GM19328 (cell line): Measurements from ENCODE around the gene DDX60.
"Not testable (repeated sequence)": the region's sequence is repeated elsewhere in the genome, so short reads cannot be mapped to it uniquely, and the experiment has no call there.

Source experiments
- ATAC-seq: cut with Tn5 transposase; IDR thresholded peaks from one replicate; pipeline ENCODE4 v1.9.1; 2021; ENCODE audit warnings: mild to moderate bottlenecking, moderate library complexity; ENCODE audit not compliant: unreplicated experiment

DDX60 gene

DNA sequence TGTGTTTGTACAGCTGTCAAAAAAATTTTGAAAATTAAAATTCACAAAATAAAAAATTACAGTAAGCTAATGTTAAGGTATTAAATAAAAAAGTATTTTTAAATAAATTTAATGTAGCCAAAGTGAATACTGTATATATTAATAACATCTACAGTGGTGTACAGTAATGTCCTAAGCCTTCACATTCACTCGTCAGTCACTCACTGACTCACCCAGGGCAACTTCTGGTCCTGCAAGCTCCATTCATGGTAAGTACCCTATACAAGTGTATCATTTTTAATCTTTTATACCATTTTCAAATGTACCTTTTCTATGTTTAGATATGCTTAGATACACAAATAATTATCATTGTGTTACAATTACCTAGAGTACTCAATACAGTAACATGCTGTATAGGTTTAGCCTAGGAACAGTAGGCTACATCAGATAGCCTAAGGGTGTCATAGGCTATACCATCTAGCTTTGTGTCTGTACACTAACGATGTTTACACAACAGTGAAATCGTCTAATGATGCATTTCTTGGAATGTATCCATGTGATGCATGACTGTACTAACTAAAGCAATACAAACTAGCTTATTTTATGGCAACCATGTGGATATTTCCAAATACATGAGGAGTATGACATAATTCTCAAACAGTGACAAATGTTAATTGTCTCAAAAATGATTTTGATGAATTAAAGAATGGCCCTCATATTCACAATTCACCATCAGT lies 13.7 kb downstream of the DDX60 start:
- no peak for ATAC-seq

- ATAC-seq, result not testable (repeated sequence)
Measured at GRCh38 chr4:168303430-168303829, 15.1 kb downstream of the DDX60 start.

DNA sequence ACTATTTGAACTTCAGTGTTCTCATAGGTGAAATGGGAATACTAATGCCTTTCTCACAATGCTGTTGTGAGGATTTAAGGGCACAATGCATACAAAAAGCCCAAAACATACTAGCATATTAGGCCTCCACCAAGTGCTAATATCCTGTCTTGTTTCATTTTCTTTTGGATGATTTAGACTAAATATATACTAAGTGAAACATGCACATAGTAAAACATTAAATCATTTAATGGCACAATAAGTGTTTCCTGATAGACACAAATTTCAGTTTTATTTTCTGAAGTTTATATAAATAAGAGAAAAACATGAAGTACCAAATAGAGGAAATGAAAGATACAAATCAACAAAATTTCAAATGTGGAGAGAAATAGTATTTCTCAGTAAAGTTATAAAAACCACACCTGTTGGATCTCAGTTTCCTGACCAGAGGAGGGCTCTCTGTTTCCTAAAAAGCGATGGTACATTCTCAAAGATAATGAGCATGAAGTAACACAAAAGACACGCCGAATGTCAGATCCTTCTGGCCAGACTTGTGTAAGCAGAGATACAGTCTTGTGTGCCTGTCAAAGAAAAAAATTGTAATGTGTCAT lies 25.1 kb downstream of the DDX60 start:
- ATAC-seq, result no peak

DNA sequence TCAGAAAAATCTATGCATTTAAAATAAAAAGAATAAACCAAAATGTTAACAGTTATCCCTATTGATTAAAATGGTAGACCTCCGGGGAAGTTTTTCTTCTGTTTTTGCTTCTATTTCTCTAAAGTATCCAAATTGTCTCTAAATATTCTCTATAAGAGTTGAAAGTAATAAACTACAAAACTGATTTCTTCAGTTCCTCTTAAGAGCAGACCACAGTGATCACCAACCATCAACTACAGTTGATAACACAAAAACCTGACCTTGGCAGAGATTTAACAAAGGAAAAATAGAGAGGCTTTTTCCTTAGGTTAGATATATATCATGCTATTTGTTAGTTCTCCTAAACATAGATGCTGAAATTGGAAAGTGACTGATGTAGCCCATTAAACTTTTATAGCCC lies 27.3 kb downstream of the DDX60 start:
- no peak for ATAC-seq

GRCh38 chr4:168285850-168286249 lies 32.7 kb downstream of the DDX60 start:
- not testable (repeated sequence) for ATAC-seq

DNA sequence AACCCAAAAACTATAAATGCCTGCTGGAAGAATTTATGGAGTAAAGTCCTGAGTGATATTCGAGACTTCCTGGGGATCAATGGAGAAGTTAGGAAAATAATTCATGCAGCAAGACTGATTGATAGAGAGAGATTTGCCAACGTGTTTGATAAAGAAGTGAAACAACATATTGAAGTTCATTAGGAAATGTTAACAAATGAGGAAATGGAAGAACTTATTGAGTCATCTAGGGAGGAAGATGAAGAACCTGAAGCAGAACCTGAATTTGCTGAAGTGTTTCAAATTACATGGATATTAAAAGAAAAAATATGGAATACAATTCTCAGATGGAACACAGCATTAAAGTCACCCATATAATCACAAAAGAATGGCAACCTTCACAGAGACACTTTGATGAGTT lies 39.0 kb downstream of the DDX60 start:
- ATAC-seq, result no peak

- ATAC-seq, result no peak
Measured at GRCh38 chr4:168275836-168276235, 42.7 kb downstream of the DDX60 start.

- no peak for ATAC-seq
Measured at GRCh38 chr4:168274871-168275270, 43.7 kb downstream of the DDX60 start.

DNA sequence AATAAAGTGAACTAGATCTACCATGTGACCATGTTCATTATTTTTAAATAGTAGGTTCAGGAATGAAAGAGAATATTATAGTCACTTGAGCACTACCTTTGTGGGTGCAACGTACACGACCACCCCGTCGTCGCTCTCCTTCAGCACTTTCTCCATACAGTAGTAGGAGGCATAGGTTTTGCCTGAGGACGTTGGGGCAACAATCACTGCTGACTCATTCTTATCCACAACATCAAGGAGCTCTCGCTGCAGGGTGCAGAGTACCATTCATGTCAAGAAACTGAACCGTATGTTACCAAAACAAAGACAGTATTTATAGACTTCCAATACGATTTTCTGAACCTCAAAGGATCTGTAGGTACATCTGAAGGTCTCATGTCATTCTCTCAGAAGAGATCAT lies 44.7 kb downstream of the DDX60 start:
- no peak for ATAC-seq

GRCh38 chr4:168272488-168272887 lies 46.1 kb downstream of the DDX60 start:
- ATAC-seq, result no peak

- ATAC-seq, result no peak
Measured at GRCh38 chr4:168269896-168270295, 48.7 kb downstream of the DDX60 start.

- no peak for ATAC-seq
Measured at GRCh38 chr4:168265327-168265726, 53.2 kb downstream of the DDX60 start.

DNA sequence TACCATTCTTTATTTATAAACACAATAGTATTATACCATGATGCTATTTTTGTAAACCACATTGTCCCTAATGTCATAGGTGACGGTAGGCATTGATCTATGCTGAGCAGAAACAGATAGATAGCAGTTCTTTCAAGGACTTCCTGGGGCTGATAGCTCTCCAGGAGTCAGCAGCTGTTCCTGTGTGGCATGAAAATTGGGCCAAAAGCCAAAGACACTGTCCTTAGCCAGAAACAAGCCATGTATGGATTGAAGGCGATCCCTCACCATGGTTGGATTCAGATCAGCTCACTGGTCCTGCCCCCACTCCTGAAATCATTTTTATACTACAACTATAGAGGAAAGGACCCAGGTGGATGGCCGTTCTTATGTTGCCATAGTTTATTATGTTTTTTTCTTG lies 53.6 kb downstream of the DDX60 start:
- ATAC-seq, result no peak

- no peak for ATAC-seq
Measured at GRCh38 chr4:168263039-168263438, 55.5 kb downstream of the DDX60 start.

DNA sequence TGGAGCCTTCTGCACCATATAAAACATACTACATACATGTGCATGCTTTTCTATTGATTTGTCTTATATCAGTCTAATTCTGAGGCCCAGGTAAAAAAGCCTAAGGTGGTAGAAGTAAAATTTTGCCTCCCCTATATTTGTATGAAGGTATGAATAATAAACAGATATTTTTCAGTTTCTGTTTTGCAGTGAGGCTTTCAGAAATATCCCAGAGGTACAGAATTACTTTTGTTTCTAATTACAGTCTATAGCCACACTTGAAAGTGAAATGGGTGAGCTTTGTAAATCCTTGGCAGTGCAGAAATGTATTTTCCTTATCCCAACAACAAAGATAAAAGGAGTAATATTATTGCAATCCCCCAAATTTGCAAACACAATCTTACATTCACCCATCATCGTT lies 59.5 kb downstream of the DDX60 start:
- ATAC-seq, result no peak

- ATAC-seq, result no peak
Measured at GRCh38 chr4:168257768-168258167, 60.8 kb downstream of the DDX60 start.

- ATAC-seq, result no peak
Measured at GRCh38 chr4:168248176-168248710, 70.3 kb downstream of the DDX60 start.

DNA sequence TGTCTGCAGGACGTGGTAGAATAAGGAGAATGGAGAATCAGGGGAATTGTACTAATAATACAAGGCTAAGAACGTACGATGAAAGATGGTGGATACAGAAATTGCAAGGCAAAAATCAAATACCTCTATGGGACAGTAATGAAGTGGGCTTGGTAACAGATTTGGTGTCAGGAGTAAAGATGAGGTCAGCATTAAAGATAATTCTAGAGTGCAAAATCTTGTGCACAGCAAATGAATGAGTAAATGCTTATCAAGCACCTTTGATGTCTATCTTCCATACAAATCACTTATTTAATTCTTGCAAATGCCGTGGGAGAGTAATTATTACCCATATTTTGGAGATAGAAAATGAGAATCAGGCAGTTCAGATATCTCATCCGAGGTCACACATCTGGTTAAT lies 70.9 kb downstream of the DDX60 start:
- no peak for ATAC-seq

- no peak for ATAC-seq
Measured at GRCh38 chr4:168241953-168242352, 76.6 kb downstream of the DDX60 start.

- no peak for ATAC-seq
Measured at GRCh38 chr4:168240821-168241220, 77.7 kb downstream of the DDX60 start.

- no peak for ATAC-seq
Measured at GRCh38 chr4:168221301-168221700, 97.3 kb downstream of the DDX60 start.

GRCh38 chr4:168220893-168221292 lies 97.7 kb downstream of the DDX60 start:
- no peak for ATAC-seq

DNA sequence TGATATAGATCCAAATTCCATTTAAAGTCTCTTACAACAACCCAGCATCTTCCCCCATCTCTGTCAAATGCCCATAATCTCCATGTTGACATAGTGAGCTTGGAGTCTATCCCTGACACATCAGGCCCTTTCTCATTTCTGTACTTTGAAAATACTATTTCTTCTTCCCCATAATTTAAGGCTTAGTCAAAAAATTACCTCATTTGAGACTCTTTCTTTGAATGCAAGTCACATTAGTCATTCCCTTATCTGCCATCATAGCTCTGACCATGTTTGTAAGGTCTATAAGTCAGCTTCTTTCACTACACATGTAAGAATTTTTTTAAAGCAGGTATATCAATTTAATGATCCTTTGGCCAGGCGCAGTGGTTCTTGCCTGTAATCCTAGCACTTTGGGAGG lies 99.9 kb downstream of the DDX60 start:
- no peak for ATAC-seq
